NCI-H1105 (cell line): Measurements from ENCODE around the gene CEACAM16.
"Not testable (repeated sequence)": the region's sequence is repeated elsewhere in the genome, so short reads cannot be mapped to it uniquely, and the experiment has no call there.

Experiments used
- DNase-seq: peaks from one replicate; lab custom pipeline; 2025; lab: John Stamatoyannopoulos, UW

Gene CEACAM16

DNA sequence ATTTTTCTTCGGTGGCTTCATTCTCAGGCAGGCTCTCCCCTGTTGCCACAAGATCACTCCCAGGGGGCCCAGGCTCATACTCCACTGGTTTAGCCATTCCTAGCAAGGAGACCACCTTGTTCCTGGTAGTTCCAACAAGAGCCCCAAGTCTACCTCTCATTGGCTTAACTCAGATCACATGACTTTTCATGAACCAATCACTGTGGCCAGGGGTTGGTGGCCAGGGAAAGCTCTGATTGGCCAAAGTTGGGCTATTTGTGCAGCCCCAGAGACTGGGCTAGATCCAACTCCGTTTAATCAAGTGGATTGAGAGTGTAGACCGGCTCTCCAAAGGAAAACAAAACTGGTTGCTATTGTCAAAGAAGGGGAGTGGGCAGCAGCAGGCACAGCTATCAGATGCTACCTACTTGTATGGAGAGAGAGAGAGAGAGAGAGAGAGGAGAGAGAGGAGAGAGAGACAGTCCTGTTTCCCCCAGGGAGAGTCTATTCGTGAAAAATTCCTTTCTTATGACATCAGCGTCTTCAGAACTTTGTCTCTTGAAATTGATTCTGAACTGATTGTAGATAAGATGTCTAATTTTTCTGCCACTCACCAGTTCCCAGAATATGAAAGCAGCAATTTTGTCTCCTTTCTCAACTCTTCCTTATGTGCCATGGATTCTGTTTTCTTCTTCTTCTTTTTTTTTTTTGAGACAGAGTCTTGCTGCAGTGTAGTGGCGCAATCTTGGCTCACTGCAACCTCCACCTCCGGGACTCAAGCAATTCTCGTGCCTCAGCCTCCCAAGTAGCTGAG, 21.7 kb upstream of the CEACAM16 start:
- no peak for DNase-seq

DNA sequence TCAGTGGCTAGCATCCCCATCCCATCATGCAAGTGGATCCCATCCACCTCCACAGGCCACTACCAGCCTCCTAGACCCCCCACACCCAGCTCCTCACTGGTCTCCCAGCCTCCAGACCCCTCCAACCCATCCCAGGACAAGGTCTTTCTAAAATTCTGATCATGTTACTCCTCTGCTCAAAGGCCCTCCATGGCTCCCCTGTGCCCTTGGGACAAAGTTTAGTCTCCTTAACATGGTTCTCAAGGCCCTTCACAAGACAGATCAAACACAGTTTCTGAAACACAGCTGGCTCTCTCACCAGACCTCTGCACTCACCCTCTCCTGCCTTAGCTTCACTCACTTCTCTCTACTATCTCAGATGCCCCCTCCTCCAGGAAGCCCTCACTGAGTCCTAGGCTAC, 18.4 kb upstream of the CEACAM16 start:
- DNase-seq, result no peak

- DNase-seq, result no peak
Measured at GRCh38 chr19:44681992-44682790, 16.8 kb upstream of the CEACAM16 start.

GRCh38 chr19:44682807-44683206, 16.1 kb upstream of the CEACAM16 start:
- no peak for DNase-seq

DNA sequence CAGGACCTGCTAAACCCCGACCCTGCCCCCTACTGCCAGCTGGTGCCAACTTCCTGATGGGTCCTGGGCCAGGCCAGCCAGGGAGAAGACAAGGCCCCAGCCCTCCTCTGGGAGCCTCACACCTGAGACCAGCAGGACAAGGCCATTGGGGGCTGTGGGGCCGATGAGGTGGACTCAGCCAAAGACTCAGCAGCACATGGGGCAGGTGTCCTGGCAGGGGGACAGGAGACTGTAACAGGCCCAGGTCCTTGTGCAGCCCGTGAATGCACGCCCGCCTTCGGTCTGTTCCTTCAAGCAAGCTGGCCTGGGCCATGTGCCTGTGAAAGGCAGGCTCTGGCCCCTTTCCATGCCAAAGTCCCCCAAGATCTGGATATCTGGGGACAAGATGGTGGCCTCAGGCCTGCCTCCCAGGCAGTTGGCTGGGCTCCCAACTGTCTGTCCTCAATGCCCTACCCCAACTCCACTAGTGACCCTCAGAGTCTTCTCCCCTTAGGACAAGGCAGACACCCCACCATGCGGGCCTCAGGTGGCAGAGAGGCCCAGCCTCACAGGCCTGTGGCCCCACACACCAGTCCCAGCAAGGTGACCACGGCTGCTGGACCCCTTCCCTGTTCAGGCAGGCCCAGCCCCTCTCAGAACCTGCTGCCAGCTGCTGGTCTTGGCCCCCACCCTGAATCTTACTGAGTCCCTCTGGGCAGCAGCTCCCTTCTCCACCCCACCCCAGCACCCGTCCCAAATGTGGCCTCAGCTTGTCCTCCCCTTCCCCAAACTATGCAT, 15.3 kb upstream of the CEACAM16 start:
- no peak for DNase-seq

- DNase-seq, result not testable (repeated sequence)
Measured at GRCh38 chr19:44684396-44684795, 14.6 kb upstream of the CEACAM16 start.

- DNase-seq, result no peak
Measured at GRCh38 chr19:44684892-44685863, 13.8 kb upstream of the CEACAM16 start.

GRCh38 chr19:44685877-44686276, 13.1 kb upstream of the CEACAM16 start:
- DNase-seq, result no peak

DNA sequence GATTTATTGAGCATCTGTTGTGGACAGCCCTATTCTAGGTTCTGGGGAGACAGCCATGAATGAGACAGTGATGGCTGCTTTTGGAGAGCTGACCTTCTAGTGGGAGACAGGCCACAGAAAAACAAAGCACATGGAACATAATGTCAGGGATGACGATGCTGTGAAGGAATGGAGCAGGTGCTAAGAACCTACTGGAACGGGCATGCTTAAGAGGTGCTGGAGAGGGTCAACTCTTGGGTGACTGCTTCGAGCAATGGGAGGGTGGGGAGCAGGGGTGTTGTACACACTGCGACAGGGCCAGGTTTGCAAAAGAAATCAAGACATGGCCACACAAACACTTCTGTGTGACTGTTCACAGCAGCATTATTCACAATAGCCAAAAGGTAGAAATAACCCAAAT, 12.1 kb upstream of the CEACAM16 start:
- DNase-seq, result no peak

DNA sequence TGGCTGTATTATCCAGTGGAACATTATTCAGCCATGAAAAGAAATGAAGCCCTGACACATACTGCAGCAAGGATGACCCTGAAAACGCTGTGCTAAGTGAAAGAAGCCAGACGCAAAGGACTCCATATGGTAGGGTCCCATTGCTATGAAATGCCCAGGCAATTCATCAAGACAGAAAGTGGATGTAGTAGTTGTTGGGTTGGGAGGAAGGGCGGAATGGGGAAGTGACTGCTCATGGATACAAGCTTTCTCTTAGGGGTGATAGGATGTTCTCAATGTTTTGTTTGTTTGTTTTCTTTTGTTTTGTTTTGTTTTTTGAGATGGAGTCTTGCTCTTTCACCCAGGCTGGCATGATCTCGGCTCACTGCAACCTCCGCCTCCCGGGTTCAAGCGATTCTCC, 11.1 kb upstream of the CEACAM16 start:
- no peak for DNase-seq

DNA sequence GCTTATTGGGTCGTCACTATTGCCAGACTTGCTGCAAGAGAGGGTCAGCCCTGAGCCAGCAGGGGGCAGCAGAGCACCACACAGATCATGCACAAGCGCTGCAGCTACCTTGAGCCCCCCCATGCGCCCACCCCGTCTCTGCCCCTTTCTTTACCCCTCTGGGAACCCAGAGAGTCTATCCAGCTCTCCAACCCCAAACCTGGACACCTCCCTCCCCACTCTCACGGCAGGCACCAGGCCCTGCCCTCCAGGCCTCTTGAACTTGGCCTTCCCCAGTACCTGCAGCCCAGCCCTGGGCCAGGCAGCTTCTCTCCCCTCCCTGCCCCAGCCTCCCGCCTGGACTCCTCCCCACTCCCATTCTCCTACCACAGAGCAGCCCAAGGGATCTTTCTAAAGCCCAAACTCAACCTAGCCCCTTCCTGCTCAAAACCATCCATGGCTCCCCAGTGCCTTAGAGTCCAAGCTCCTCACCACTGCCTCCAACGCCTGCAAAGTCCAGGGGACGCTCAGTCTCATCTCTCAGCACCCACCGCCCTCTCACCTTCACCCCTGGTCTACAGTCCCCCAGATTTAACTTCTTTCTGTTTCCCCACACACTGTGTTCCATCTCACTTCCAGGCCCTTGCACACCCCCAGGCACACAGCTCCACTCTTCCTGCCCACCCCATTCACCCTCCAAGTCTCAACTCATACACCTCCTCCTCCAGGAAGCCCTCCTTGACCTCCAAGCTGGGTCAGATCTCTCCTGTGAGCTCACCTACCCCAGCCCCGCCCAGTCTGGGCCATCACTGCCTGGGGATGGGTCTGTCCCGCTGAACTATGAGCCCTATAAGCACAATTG, 9.4 kb upstream of the CEACAM16 start:
- DNase-seq, result peak; percentile 30

GRCh38 chr19:44690131-44690440, 8.9 kb upstream of the CEACAM16 start:
- no peak for DNase-seq

- DNase-seq, result no peak
Measured at GRCh38 chr19:44692379-44692721, 6.6 kb upstream of the CEACAM16 start.

- DNase-seq, result no peak
Measured at GRCh38 chr19:44694184-44694579, 4.8 kb upstream of the CEACAM16 start.

DNA sequence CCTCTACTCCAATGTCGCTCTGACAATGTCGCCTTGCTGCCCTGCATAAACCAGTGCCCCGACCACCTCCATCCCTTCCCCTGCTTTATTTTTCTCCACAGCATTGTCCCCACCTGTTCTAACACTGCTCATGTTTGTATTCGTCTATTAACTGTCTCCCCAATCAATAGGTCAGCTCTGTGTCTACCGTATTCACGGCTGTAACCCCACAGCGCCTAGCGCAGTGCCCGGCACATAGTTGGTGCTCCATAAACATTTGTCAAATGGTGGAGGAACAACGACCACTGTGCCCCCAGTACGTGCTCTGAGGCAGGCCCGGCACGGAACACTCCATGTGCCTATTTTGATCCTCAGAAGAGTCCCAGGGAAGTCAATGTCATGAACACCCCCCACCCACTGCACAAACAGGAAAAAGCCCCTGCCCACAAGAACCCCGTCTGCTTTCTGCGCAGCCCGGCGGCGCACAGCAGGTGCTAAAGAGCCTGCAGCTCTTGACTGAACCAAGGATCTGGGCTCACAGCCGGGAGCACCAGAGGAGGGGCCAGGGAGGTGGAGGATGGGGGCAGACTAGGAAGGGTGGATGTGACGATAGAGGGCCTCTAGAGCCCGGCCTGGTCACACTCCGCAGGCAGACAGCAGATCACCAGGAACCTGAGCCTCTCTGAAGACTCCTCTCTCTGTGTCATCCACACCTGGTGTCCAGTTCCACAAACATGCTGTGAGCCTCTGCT, 1.8 kb upstream of the CEACAM16 start:
- DNase-seq, result no peak

DNA sequence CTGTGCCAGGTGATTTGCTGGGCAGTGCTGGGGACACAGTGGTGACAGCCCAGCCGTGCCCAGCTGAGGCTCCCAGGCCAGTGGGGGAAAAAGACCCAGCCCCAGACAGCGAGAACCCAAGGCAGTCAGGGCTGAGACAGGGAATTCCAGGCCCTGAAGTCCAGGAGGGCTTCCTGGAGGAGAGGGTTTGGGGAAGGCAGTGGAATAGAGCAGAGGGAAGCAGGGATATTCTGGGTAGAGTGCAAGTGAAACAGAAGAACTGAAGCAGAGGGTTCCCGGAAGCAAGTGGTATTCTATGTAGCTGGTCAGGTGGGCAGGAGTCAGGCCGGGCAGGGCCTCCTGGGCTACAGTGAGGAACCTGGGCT, 1.3 kb upstream of the CEACAM16 start:
- DNase-seq, result no peak

DNA sequence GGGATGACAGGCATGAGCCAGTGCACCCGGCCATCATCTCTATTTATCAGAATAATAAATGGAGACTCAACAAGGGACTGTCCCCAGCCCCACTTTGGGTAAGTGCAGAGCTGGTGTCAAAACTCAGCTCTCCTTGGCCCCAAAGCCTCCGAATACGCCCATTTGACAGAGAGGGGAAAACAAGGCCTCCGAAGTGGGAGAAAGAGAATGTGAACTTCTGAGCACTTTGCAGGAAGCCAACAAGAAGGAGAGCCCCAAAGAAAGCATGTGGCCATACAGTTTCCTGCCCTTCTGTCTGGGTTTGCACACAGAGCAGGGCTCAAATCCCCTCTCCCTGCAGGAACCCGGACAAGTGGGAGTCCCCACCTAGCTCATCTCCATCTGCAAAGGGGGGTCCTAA, 1.6 kb downstream of the CEACAM16 start:
- DNase-seq, result no peak

GRCh38 chr19:44701228-44701627, 2.3 kb downstream of the CEACAM16 start:
- no peak for DNase-seq

- no peak for DNase-seq
Measured at GRCh38 chr19:44702551-44703176, 3.7 kb downstream of the CEACAM16 start.
